PC-9 (cell line): ENCODE results near the gene LINGO3. TPM values are rescaled to one million over a fixed set of nuclear protein-coding genes. Genes with fewer than 3 reads are reported as not detected.

Experiments used
- BruUV-seq: library from RNA; stranded (reverse); fragments of 400-500 nt; replicated peaks from 2 replicates; lab custom pipeline; 2021; lab: Mats Ljungman, UMichigan
- CTCF ChIA-PET: fragments of 300-600 bp; sonication (Branson Sonifier 250); formaldehyde crosslinking; loops from one replicate; lab custom pipeline; 2022; ENCODE audit warnings: antibody characterized with exemption; lab: Charles Lee
- POLR2A ChIA-PET: fragments of 300-600 bp; sonication (Branson Sonifier 250); formaldehyde crosslinking; loops from one replicate; lab custom pipeline; 2022; ENCODE audit warnings: antibody characterized with exemption; ENCODE audit not compliant: unreplicated experiment; lab: Charles Lee
- DNase-seq, 2 experiments: peaks; one replicate each; pipeline versions ENCODE4 v3.0.0 to v3.0.0-alpha.2; 2015 to 2022; ENCODE audit warnings: mixed read lengths in 1 of 2
- H2AFZ ChIP-seq: fragments of 200-600 bp; sonication (generic); 2 replicates; pipeline ENCODE4 v1.8.1; 2017; ENCODE audit warnings: antibody characterized with exemption
- H3F3A ChIP-seq: fragments of 200-600 bp; sonication (generic); 2 replicates; pipeline ENCODE4 v1.8.1; 2017; ENCODE audit warnings: antibody characterized with exemption, mild to moderate bottlenecking, low read depth; ENCODE audit not compliant: insufficient read depth
- H3K27ac ChIP-seq: fragments of 200-600 bp; sonication (generic); 2 replicates; pipeline ENCODE4 v1.6.1; 2016; ENCODE audit warnings: mixed run types
- H3K27me3 ChIP-seq: fragments of 200-600 bp; sonication (generic); 2 replicates; pipeline ENCODE4 v1.6.1; 2016; ENCODE audit warnings: low read depth, mixed run types; ENCODE audit not compliant: insufficient read depth
- H3K36me3 ChIP-seq: fragments of 200-600 bp; sonication (generic); 2 replicates; pipeline ENCODE4 v1.6.1; 2016; ENCODE audit warnings: low read depth, mixed run types
- H3K4me1 ChIP-seq: fragments of 200-600 bp; sonication (generic); replicated peaks from 2 replicates; pipeline ENCODE4 v1.6.1; 2016; ENCODE audit warnings: mixed run types; ENCODE audit not compliant: insufficient read depth
- H3K4me2 ChIP-seq: fragments of 200-600 bp; sonication (generic); 2 replicates; pipeline ENCODE4 v1.6.1; 2017; ENCODE audit warnings: mixed run types
- H3K4me3 ChIP-seq: fragments of 200-600 bp; sonication (generic); 2 replicates; pipeline ENCODE4 v1.6.1; 2016; ENCODE audit warnings: mixed run types
- H3K79me2 ChIP-seq: fragments of 200-600 bp; sonication (generic); 2 replicates; pipeline ENCODE4 v1.6.1; 2017; ENCODE audit warnings: low read depth, mixed run types
- H3K9me2 ChIP-seq: fragments of 200-600 bp; sonication (generic); 2 replicates; pipeline ENCODE4 v1.8.1; 2017; ENCODE audit warnings: mild to moderate bottlenecking; ENCODE audit not compliant: insufficient read depth
- H3K9me3 ChIP-seq: fragments of 200-600 bp; sonication (generic); 2 replicates; pipeline ENCODE4 v1.8.1; 2016; ENCODE audit warnings: low read depth; ENCODE audit not compliant: insufficient read depth
- H4K20me1 ChIP-seq: fragments of 200-600 bp; sonication (generic); 2 replicates; pipeline ENCODE4 v1.8.1; 2017; ENCODE audit not compliant: insufficient read depth
- CTCF ChIP-seq: fragments of 200-600 bp; sonication (generic); conservative IDR thresholded peaks from 2 replicates; pipeline ENCODE4 v1.6.1; 2017; ENCODE audit warnings: mixed run types, antibody characterized with exemption, mild to moderate bottlenecking, moderate library complexity
- EZH2 ChIP-seq: fragments of 200-600 bp; sonication (generic); IDR thresholded peaks from 2 replicates; pipeline ENCODE4 v1.8.0; 2017; ENCODE audit warnings: antibody characterized with exemption, low read depth
- intact Hi-C: fragments of 100-400 bp; cut with micrococcal nuclease; formaldehyde crosslinking; loops from one replicate; pipeline ENCODE4 v1.10.0; 2022; ENCODE audit not compliant: unreplicated experiment
- total RNA-seq: library from RNA; stranded (reverse); gene quantifications from 2 replicates; pipeline ENCODE4 v1.2.3, GENCODE V29; 2021

The LINGO3 gene
- total RNA-seq, 1 experiment from 2014 or later: not detected

DNA sequence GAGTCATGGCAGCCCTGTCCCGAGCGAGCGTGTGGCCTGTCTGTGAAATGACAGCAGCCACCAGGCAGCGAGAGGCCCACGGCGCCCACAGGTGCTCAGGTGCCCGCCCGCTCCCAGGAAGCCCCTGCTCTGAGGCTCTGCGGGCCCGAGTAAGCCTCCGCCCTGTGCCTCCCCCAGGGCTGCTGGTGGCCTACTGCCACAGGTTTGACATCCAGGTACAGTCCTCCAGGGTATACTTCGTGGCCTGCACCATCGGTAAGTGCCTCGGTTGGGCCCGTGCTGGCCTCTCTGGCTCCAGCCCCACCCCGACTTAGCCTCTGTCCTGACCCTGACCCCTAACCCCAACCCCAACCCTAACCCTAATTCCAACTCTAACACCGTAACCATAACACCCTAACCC is 37.1 kb upstream of the LINGO3 start:
- no TSS peak for BruUV-seq
- ChIA-PET POLR2A (no interaction called here), CTCF (no interaction called here)
- Histone ChIP-seq H3K4me1 (no peaks in the 10 kb centered on the region), H3K9me2 (no peaks in the 10 kb centered on the region), H4K20me1 (no peaks in the 10 kb centered on the region), H3K9me3 (no peaks in the 10 kb centered on the region), H3K27ac (no peak overlapping the region), H3K4me3 (no peak overlapping the region), H3F3A (no peaks in the 10 kb centered on the region), H3K4me2 (no peak overlapping the region), H3K79me2 (no peaks in the 10 kb centered on the region), H3K27me3 (no peaks in the 10 kb centered on the region), H3K36me3 (no peaks in the 10 kb centered on the region), H2AFZ (no peak overlapping the region)
- intact Hi-C loops: no loop called here
- TF ChIP-seq CTCF (no peak), EZH2 (no peak)
- no peak for DNase-seq

- H3K9me3 ChIP-seq: no peaks in the 10 kb centered on the region
- no TSS peak for BruUV-seq
- no peak overlapping the region for H3K4me2 ChIP-seq
- TF ChIP-seq CTCF (no peak), EZH2 (no peak)
- no peaks in the 10 kb centered on the region for H3K9me2 ChIP-seq
- no peak overlapping the region for H2AFZ ChIP-seq
- H3K4me3 ChIP-seq: no peak overlapping the region
- H3K27ac ChIP-seq: no peak overlapping the region
- no peaks in the 10 kb centered on the region for H3K36me3 ChIP-seq
- intact Hi-C loops: no loop called here
- no peaks in the 10 kb centered on the region for H3K27me3 ChIP-seq
- no peaks in the 10 kb centered on the region for H4K20me1 ChIP-seq
- ChIA-PET CTCF (no interaction called here), POLR2A (no interaction called here)
- no peaks in the 10 kb centered on the region for H3F3A ChIP-seq
- H3K4me1 ChIP-seq: no peaks in the 10 kb centered on the region
- no peaks in the 10 kb centered on the region for H3K79me2 ChIP-seq
- no peak for DNase-seq
Observed at GRCh38 chr19:2344381-2344870, 36.5 kb upstream of the LINGO3 start.

DNA sequence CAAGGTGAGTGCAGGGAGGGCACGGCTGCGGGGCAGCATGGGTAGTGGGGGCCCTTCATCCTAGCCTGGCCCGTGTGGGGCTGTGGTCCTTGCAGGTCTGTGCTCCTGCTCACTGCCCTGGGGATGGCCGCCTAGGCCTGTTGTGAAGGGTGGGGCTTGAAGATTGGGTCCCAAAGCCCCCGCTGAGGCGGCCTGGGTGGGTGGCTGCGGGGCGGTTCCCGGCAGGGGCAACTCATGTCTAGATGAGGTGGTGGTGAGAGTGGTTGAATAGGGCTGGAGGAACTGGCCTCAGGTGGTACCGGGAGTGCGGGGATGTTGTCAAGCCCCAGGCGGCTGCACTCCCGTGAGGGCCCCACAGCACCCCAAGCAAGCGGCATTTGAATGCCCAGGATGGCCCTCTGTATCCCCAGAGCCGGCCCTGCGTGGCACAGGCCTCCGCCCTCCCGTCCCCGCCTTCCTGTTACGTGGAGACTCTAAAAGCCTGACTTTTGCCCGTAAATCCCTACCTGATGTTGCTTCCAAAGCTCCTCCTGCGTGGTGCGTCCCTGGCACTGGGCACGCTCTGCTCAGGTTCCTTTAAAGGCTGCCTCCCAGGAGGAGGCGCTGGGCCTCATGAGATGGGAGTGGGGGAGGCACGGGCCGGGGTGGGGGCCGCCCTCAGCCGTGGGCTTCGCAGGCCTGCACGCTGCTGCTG is 35.5 kb upstream of the LINGO3 start:
- Histone ChIP-seq H3K4me3 (no peak overlapping the region), H3K36me3 (no peaks in the 10 kb centered on the region), H3K4me2 (no peak overlapping the region), H3K9me3 (no peaks in the 10 kb centered on the region), H3K27ac (no peak overlapping the region), H2AFZ (no peak overlapping the region), H3K27me3 (no peaks in the 10 kb centered on the region), H3F3A (no peaks in the 10 kb centered on the region), H4K20me1 (no peaks in the 10 kb centered on the region), H3K9me2 (no peaks in the 10 kb centered on the region), H3K4me1 (no peaks in the 10 kb centered on the region), H3K79me2 (no peaks in the 10 kb centered on the region)
- ChIA-PET POLR2A (no interaction called here), CTCF (interaction anchor here (0.5 kb wide), 1 partner anchor 413 kb away, joined by 4 read pairs; no protein-coding TSS in a partner anchor)
- TF ChIP-seq CTCF: no peak
- TF ChIP-seq EZH2: no peak
- no peak for DNase-seq
- no TSS peak for BruUV-seq
- intact Hi-C loops: no loop called here
